Measurements from ENCODE around the gene CYP3A5.
"Not testable (repeated sequence)": the region's sequence is repeated elsewhere in the genome, so short reads cannot be mapped to it uniquely, and the experiment has no call there.

CYP3A5 gene

DNA sequence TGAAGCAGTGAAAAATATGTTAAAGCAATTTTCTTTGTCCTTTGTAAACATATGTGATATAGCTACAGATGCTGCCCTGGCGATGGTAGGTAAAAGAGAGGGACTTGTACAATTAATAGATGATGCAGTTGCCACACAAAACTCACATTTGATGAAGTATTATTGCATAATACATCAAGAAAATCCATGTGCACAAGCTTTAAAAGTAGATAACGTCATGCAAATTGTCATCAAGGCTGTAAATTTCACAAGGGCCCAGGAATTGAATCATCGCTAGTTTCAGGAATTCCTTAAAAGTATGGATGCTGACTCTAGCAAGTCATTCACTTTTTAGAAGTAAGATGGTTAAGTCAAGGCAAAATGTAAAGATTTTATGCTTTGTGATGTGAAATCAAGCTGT lies 10.0 kb downstream of the CYP3A5 start:
- DNase-seq (ENCODE audit: low spot score): no peak
- Mint-ChIP-seq H3K27me3 (ENCODE audit: low read depth) (no peaks in the 10 kb centered on the region), H3K4me1 (ENCODE audit: low read depth) (peaks cover 4% of the 10 kb centered on the region), H3K36me3 (ENCODE audit: low read depth) (peaks cover 11% of the 10 kb centered on the region), H3K4me3 (no peak overlapping the region), H3K27ac (no peak overlapping the region), H3K9me3 (no peaks in the 10 kb centered on the region)

DNA sequence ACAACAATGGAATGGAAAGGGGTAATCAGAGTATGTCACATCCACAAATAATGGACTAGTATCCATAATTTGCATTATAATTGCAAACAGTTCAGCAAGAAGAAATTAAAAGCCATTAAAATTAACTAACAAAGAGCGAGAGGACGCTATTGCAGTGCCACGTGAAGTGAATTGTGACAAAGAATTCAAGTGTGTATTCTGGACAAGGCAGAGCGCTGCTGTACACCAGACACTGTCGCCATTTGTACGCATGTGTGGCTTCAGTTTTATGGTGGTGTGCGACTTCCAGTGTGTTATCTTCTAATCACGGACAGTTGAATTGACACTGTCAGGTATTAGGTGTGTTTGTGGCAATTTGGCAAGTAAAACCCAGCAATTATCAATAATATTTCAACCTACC lies 11.3 kb downstream of the CYP3A5 start:
- Mint-ChIP-seq H3K4me3 (no peak overlapping the region), H3K27me3 (ENCODE audit: low read depth) (no peaks in the 10 kb centered on the region), H3K9me3 (peaks cover 10% of the 10 kb centered on the region), H3K27ac (no peak overlapping the region), H3K36me3 (ENCODE audit: low read depth) (peaks cover 20% of the 10 kb centered on the region), H3K4me1 (ENCODE audit: low read depth) (no peaks in the 10 kb centered on the region)
- no peak for DNase-seq (ENCODE audit: low spot score)

DNA sequence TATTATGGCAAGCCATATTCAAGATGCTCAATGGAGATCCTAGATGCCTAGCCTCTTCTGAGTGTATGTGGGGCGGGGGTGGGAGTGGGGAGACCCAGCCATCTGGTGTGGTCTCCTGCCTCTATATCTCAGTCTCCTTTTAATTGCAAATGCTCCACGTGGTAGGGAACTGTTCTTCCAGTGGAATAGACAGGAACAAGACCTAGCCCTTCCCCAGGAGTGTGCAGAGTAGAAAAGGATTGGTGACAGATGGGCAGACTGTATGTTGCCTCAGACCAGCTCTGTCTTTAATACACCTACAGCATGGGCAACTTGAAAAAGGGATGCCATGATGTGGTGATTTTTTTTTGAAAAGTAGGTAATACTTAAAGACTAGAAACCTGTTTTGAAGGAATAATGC lies 12.6 kb downstream of the CYP3A5 start:
- Mint-ChIP-seq H3K36me3 (ENCODE audit: low read depth) (peaks cover 25% of the 10 kb centered on the region), H3K27me3 (ENCODE audit: low read depth) (no peaks in the 10 kb centered on the region), H3K4me1 (ENCODE audit: low read depth) (no peaks in the 10 kb centered on the region), H3K4me3 (no peak overlapping the region), H3K9me3 (peaks cover 10% of the 10 kb centered on the region), H3K27ac (no peak overlapping the region)
- no peak for DNase-seq (ENCODE audit: low spot score)

DNA sequence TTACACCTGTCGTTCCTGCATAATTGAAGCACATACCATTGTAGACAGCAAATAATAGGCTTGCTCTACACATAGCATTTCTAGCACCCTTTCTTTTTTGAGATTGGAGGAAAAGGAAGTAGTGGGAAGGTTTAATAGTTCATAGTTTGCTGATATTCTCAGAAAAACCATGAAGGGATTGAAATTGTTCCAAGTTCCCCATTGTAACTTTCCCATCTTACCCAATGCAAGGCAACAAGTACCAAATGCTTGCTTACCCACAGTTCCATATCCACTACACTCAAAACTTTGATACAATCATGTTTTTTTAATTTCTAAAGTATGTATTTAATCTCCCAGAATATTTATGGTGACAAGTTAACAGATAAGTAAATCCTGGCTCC lies 13.8 kb downstream of the CYP3A5 start:
- no peak overlapping the region for H3K4me3 Mint-ChIP-seq
- peaks cover 10% of the 10 kb centered on the region for H3K9me3 Mint-ChIP-seq
- H3K27ac Mint-ChIP-seq: no peak overlapping the region
- DNase-seq (ENCODE audit: low spot score): no peak
- H3K27me3 Mint-ChIP-seq (ENCODE audit: low read depth): no peaks in the 10 kb centered on the region
- H3K36me3 Mint-ChIP-seq (ENCODE audit: low read depth): peaks cover 27% of the 10 kb centered on the region
- no peaks in the 10 kb centered on the region for H3K4me1 Mint-ChIP-seq (ENCODE audit: low read depth)

DNA sequence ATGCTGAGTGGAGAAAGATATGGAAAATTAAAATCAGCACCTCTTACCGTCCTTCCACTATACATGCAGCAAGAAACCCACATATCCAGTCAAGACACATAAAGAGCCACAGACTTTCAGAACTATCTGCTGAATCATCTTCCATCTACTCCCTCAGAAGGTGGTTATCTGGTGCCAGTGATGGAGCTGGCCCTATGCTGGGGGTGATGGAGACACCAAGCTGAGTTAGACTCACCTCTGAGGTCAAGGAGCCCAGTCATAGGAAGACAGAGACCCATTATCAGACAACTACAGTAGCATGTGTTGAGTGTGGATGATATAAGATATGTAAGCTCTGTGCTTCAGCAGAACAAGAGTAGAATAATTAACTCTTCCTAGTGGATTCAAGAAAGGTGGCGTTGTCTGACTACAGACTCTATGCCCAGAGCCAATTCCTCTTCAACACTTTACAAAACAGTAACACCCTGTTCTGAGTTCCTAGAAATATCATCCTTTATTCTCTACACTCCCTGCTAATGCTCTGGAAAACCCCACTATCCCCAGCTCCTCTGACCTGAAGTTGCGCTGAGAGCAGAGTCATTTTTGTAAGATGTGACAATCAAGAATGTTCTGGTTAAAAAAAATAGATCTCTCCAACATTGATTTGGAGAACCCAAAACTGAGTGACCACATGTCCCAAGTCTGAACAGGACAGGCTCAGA lies 14.3 kb downstream of the CYP3A5 start:
- H3K36me3 Mint-ChIP-seq (ENCODE audit: low read depth): peaks cover 28% of the 10 kb centered on the region
- no peak overlapping the region for H3K4me3 Mint-ChIP-seq
- H3K27me3 Mint-ChIP-seq (ENCODE audit: low read depth): no peaks in the 10 kb centered on the region
- H3K9me3 Mint-ChIP-seq: peaks cover 10% of the 10 kb centered on the region
- H3K27ac Mint-ChIP-seq: no peak overlapping the region
- H3K4me1 Mint-ChIP-seq (ENCODE audit: low read depth): no peaks in the 10 kb centered on the region
- DNase-seq (ENCODE audit: low spot score): peak; percentile 9

DNA sequence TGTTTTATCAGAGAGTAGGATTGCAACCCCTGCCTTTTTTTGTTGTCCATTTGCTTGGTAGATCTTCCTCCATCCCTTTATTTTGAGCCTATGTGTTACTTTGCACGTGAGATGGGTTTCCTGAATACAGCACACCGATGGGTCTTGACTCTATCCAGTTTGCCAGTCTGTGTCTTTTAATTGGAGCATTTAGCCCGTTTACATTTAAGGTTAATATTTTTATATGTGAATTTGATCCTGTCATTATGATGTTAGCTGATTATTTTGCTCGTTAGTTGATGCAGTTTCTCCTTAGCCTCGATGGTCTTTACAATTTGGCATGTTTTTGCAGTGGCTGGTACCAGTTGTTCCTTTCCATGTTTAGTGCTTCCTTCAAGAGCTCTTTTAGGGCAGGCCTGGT lies 21.9 kb downstream of the CYP3A5 start:
- not testable (repeated sequence) for H3K27me3 Mint-ChIP-seq (ENCODE audit: low read depth); H3K27ac Mint-ChIP-seq; H3K4me3 Mint-ChIP-seq; DNase-seq (ENCODE audit: low spot score); H3K4me1 Mint-ChIP-seq (ENCODE audit: low read depth)
- Mint-ChIP-seq H3K9me3 (peaks cover 14% of the 10 kb centered on the region), H3K36me3 (ENCODE audit: low read depth) (peaks cover 41% of the 10 kb centered on the region)

DNA sequence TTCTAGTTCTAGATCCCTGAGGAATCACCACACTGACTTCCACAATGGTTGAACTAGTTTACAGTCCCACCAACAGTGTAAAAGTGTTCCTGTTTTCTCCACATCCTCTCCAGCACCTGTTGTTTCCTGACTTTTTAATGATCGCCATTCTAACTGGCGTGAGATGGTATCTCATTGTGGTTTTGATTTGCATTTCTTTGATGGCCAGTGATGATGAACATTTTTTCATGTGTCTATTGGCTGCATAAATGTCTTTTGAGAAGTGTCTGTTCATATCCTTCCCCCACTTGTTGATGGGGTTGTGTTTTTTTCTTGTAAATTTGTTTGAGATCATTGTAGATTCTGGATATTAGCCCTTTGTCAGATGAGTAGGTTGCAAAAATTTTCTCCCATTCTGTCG lies 25.2 kb downstream of the CYP3A5 start:
- H3K4me3 Mint-ChIP-seq; H3K27me3 Mint-ChIP-seq (ENCODE audit: low read depth); H3K27ac Mint-ChIP-seq; DNase-seq (ENCODE audit: low spot score): not testable (repeated sequence)
- H3K36me3 Mint-ChIP-seq (ENCODE audit: low read depth): peaks cover 41% of the 10 kb centered on the region
- H3K4me1 Mint-ChIP-seq (ENCODE audit: low read depth): peaks cover 14% of the 10 kb centered on the region
- peaks cover 14% of the 10 kb centered on the region for H3K9me3 Mint-ChIP-seq

DNA sequence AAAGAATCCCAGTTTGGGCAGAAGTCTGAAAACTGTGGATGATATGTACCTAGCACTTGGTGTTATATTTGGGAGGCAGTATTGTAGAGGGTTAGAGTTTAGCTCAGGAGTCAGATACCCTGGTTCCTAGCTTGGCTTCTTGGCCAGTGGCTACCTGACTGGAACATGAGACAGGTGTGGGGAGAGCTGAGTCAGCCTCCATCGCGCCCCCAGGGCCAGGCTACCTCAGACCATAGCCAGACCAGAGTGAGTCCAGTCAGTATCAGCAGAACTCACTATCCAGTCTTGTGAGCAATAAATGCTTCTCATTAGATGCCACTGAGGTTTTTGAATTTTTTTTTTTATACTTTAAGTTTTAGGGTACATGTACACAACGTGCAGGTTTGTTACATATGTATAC lies 26.0 kb downstream of the CYP3A5 start:
- DNase-seq (ENCODE audit: low spot score): no peak

DNA sequence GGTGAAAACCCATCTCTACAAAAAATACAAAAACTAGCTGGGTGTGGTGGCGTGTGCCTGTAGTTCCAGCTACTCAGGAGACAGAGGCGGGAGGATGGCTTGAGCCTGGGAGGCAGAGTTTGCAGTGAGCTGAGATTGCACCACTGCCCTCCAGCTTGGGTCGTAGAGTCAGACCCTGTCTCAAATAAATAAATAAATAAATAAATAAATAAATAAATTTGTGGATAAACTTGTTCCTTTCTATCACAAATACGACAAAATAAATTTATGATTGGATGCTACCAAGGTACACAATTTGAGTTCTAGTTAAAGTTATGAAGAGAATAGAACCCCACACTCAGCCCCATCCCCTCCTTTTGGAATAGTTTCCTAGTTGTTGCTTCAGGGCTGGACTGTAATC lies 26.5 kb downstream of the CYP3A5 start:
- not testable (repeated sequence) for H3K27me3 Mint-ChIP-seq (ENCODE audit: low read depth); H3K27ac Mint-ChIP-seq; H3K4me3 Mint-ChIP-seq; DNase-seq (ENCODE audit: low spot score)
- peaks cover 14% of the 10 kb centered on the region for H3K9me3 Mint-ChIP-seq
- H3K36me3 Mint-ChIP-seq (ENCODE audit: low read depth): peaks cover 42% of the 10 kb centered on the region
- H3K4me1 Mint-ChIP-seq (ENCODE audit: low read depth): peaks cover 14% of the 10 kb centered on the region

More for the DNA sequence above, 26.0 kb downstream of the CYP3A5 start:
- Mint-ChIP-seq H3K27me3 (ENCODE audit: low read depth) (no peaks in the 10 kb centered on the region), H3K4me1 (ENCODE audit: low read depth) (peaks cover 14% of the 10 kb centered on the region), H3K4me3 (no peak overlapping the region), H3K36me3 (ENCODE audit: low read depth) (peaks cover 41% of the 10 kb centered on the region), H3K27ac (no peak overlapping the region), H3K9me3 (peaks cover 14% of the 10 kb centered on the region)

DNA sequence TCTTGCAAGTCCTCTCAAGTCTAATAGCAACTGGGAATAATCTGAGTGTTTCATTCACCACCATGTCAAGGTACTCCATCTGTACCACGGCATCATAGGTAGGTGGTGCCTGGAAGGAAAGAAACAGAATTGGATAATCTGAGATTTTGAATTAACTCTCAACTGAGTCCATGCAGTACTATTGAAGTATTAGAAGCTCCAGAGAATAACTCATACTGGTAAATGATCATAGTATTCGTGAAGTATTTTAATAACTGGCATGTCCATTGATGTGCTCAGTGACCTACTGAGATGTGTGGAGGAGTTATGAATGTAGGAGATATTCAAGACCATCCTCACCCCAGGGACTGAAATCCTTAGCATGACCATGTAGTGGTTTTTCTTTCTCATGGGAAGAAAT lies 27.1 kb downstream of the CYP3A5 start:
- H3K4me3 Mint-ChIP-seq: no peak overlapping the region
- H3K4me1 Mint-ChIP-seq (ENCODE audit: low read depth): peaks cover 14% of the 10 kb centered on the region
- no peaks in the 10 kb centered on the region for H3K27me3 Mint-ChIP-seq (ENCODE audit: low read depth)
- H3K9me3 Mint-ChIP-seq: peaks cover 11% of the 10 kb centered on the region
- H3K27ac Mint-ChIP-seq: no peak overlapping the region
- H3K36me3 Mint-ChIP-seq (ENCODE audit: low read depth): peaks cover 43% of the 10 kb centered on the region
- no peak for DNase-seq (ENCODE audit: low spot score)

DNA sequence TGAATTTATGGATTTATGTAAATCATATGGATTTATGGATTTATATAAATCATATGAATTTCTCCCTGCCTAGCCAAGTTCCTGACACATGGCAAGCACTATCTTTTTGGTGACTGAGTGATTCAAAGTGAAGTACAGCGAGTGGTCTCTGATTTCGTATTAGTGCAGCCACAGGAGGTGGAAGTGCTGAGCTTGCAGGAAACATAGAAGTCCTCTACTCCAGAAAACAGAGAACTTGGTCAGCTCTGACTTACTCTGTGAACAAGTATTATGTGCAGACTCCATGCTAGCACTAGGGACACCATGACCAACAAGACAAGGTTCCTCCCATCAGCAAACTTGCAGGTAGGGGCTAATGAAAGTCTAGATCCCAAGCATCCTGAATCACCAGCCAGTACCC lies 28.5 kb downstream of the CYP3A5 start:
- Mint-ChIP-seq H3K27me3 (ENCODE audit: low read depth) (no peaks in the 10 kb centered on the region), H3K4me1 (ENCODE audit: low read depth) (peaks cover 10% of the 10 kb centered on the region), H3K27ac (no peak overlapping the region), H3K36me3 (ENCODE audit: low read depth) (peaks cover 47% of the 10 kb centered on the region), H3K4me3 (no peak overlapping the region), H3K9me3 (peaks cover 4% of the 10 kb centered on the region)
- DNase-seq (ENCODE audit: low spot score): no peak

DNA sequence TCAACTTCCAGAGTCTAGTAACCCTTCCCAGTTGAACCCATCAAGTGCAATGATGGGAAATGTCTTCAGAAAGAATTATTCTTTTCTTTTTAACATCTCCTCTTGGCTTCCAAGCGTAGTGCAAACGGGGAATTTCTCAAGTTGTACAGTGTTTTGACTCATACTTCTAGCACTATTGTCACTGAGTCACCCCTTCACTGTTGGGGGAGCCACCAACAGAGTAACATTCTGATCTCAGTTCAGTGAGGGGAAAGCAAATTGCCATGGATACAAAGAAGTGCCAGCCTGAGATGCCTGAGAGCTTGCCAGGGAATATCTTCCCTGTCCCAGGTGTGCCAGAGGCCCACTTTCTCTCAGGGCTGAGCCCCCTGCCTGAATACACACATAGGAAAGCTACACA lies 31.0 kb downstream of the CYP3A5 start:
- peaks cover 7% of the 10 kb centered on the region for H3K9me3 Mint-ChIP-seq
- H3K27me3 Mint-ChIP-seq (ENCODE audit: low read depth): no peaks in the 10 kb centered on the region
- H3K4me1 Mint-ChIP-seq (ENCODE audit: low read depth): peaks cover 8% of the 10 kb centered on the region
- no peak overlapping the region for H3K4me3 Mint-ChIP-seq
- H3K27ac Mint-ChIP-seq: no peak overlapping the region
- H3K36me3 Mint-ChIP-seq (ENCODE audit: low read depth): peaks cover 50% of the 10 kb centered on the region
- no peak for DNase-seq (ENCODE audit: low spot score)

DNA sequence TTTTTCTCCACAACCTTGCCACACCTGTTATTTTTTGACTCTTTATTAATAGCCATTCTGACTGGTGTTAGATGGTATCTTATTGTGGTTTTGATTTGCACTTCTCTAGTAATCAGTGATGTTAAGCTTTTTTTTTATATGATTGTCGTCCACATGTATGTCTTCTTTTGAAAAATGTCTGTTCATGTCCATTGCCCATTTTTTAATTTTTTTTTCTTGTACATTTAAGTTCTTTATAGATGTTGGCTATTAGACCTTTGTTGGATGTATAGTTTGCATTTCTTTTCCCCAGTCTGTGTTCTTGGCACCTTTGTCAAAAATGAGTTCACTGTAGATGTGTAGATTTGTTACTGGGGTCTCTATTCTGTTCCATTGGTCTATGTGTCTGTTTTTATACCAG lies 34.2 kb downstream of the CYP3A5 start:
- H3K9me3 Mint-ChIP-seq: peaks cover 7% of the 10 kb centered on the region
- no peaks in the 10 kb centered on the region for H3K4me1 Mint-ChIP-seq (ENCODE audit: low read depth)
- peaks cover 53% of the 10 kb centered on the region for H3K36me3 Mint-ChIP-seq (ENCODE audit: low read depth)
- H3K4me3 Mint-ChIP-seq: no peak overlapping the region
- H3K27me3 Mint-ChIP-seq (ENCODE audit: low read depth): no peaks in the 10 kb centered on the region
- DNase-seq (ENCODE audit: low spot score): no peak
- no peak overlapping the region for H3K27ac Mint-ChIP-seq

DNA sequence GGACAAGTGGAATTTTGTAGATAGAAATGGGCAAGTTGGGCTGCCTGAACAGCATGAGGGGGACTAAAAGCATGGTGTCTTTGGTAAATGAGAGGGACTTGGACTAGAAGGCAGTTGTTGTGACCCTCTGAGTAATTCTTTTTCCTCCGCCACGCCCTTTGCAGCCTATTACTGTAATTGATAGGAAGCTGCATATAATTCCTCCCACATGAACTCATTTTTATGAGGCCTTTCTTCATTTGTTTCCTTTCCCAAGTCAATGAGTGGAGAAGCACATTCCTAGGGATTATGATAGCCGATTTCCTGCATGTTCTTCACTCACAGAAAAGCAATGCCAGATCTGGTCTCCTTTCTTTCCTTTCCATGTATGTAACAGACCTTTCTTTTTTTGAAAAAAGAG lies 35.4 kb downstream of the CYP3A5 start:
- no peaks in the 10 kb centered on the region for H3K27me3 Mint-ChIP-seq (ENCODE audit: low read depth)
- H3K9me3 Mint-ChIP-seq: peaks cover 7% of the 10 kb centered on the region
- H3K4me1 Mint-ChIP-seq (ENCODE audit: low read depth): no peaks in the 10 kb centered on the region
- H3K4me3 Mint-ChIP-seq: no peak overlapping the region
- no peak overlapping the region for H3K27ac Mint-ChIP-seq
- H3K36me3 Mint-ChIP-seq (ENCODE audit: low read depth): peaks cover 54% of the 10 kb centered on the region
- DNase-seq (ENCODE audit: low spot score): no peak

DNA sequence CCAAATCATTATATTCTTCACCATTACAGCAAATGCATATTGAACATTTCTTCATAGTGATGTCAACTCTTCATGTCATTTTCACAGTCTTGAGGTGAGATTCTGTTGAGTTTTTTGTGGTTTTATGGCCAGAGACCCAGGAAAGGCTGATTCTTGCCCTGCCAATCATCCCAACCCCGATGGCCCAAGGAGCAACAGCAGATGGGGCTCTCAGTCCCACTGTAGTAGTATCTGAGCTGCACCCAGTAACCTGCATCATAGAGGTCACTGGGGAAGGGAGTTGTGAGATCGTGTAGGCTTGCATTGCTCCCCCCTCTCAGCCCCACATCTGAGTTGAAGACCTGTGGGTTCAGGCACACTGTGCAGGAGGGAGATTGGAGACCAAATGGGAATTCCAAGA lies 36.3 kb downstream of the CYP3A5 start:
- Mint-ChIP-seq H3K27me3 (ENCODE audit: low read depth) (no peaks in the 10 kb centered on the region), H3K9me3 (peaks cover 7% of the 10 kb centered on the region), H3K4me3 (no peak overlapping the region), H3K27ac (no peak overlapping the region), H3K4me1 (ENCODE audit: low read depth) (no peaks in the 10 kb centered on the region), H3K36me3 (ENCODE audit: low read depth) (peaks cover 58% of the 10 kb centered on the region)
- DNase-seq (ENCODE audit: low spot score): no peak

Measured in T-helper 2 cell treated with Interferon-gamma antibody and Interleukin-4, amounts not matched to agents 5 μg/mL and 100 μg/mL, for 36 hours (primary cell).